Activated CD8-positive, alpha-beta T cell treated with anti-CD3 and anti-CD28 coated beads for 36 hours (primary cell): ENCODE data around the gene PTPRG. TPM values are rescaled to one million over a fixed set of nuclear protein-coding genes. Genes with fewer than 3 reads are reported as not detected.

Experiments
- ATAC-seq: fragments of 200-7000 bp; cut with Tn5 transposase; one replicate; pipeline ENCODE4 v1.10.0; 2021; ENCODE audit warnings: mild to moderate bottlenecking, moderate library complexity
- CTCF ChIA-PET: fragments of 350-600 bp; sonication (Branson Sonifier 250); formaldehyde crosslinking; loops from one replicate; lab custom pipeline; 2021; ENCODE audit warnings: antibody characterized with exemption; lab: Charles Lee
- POLR2A ChIA-PET: fragments of 350-600 bp; sonication (Branson Sonifier 250); formaldehyde crosslinking; loops from one replicate; lab custom pipeline; 2021; ENCODE audit warnings: antibody characterized with exemption; lab: Charles Lee
- DNase-seq: peaks from one replicate; pipeline ENCODE4 v3.0.0-alpha.2; 2020
- H3K27ac Mint-ChIP-seq: one replicate; pipeline ENCODE4 v1.8.0; 2021; ENCODE audit warnings: mild to moderate bottlenecking, mixed read lengths
- H3K27me3 Mint-ChIP-seq: one replicate; pipeline ENCODE4 v1.8.0; 2021; ENCODE audit warnings: mixed read lengths
- H3K36me3 Mint-ChIP-seq: one replicate; pipeline ENCODE4 v1.8.0; 2021; ENCODE audit warnings: low read depth, mixed read lengths
- H3K4me1 Mint-ChIP-seq: one replicate; pipeline ENCODE4 v1.8.0; 2021; ENCODE audit warnings: low read depth, mixed read lengths
- H3K4me3 Mint-ChIP-seq: one replicate; pipeline ENCODE4 v1.8.0; 2021; ENCODE audit warnings: mild to moderate bottlenecking, moderate library complexity, mixed read lengths
- H3K9me3 Mint-ChIP-seq: one replicate; pipeline ENCODE4 v1.8.0; 2021; ENCODE audit warnings: mixed read lengths
- CTCF ChIP-seq: fragments of 200-600 bp; IDR thresholded peaks from one replicate; pipeline ENCODE4 v1.8.0; 2022; ENCODE audit warnings: antibody characterized with exemption, mild to moderate bottlenecking
- intact Hi-C: fragments of 100-400 bp; cut with micrococcal nuclease; formaldehyde crosslinking; loops from one replicate; pipeline ENCODE4 v1.10.0; 2022
- total RNA-seq, 2 experiments: library from RNA; stranded (reverse); gene quantifications; one replicate each; pipeline ENCODE4 v1.2.3, GENCODE V29; 2021

Gene PTPRG
- total RNA-seq, 2 experiments from 2014 or later, result not detected

GRCh38 chr3:61777483-61777882 is 216.1 kb downstream of the PTPRG start:
- Mint-ChIP-seq H3K27ac (no peak overlapping the region), H3K4me3 (no peak overlapping the region), H3K36me3 (no peaks in the 10 kb centered on the region), H3K27me3 (peaks cover 10% of the 10 kb centered on the region), H3K4me1 (no peaks in the 10 kb centered on the region), H3K9me3 (no peaks in the 10 kb centered on the region)
- DNase-seq (no peak), ATAC-seq (no peak)
- TF ChIP-seq CTCF, result no peak
- intact Hi-C loops, result no loop called here
- ChIA-PET POLR2A (no interaction called here), CTCF (no interaction called here)

- ChIA-PET POLR2A (no interaction called here), CTCF (no interaction called here)
- intact Hi-C loops, result no loop called here
- TF ChIP-seq CTCF, result no peak
- Mint-ChIP-seq H3K9me3 (no peaks in the 10 kb centered on the region), H3K36me3 (no peaks in the 10 kb centered on the region), H3K27me3 (peaks cover 9% of the 10 kb centered on the region), H3K27ac (no peak overlapping the region), H3K4me3 (no peak overlapping the region), H3K4me1 (no peaks in the 10 kb centered on the region)
- DNase-seq (no peak), ATAC-seq (no peak)
Measured at GRCh38 chr3:61778095-61778494, 216.7 kb downstream of the PTPRG start.

DNA sequence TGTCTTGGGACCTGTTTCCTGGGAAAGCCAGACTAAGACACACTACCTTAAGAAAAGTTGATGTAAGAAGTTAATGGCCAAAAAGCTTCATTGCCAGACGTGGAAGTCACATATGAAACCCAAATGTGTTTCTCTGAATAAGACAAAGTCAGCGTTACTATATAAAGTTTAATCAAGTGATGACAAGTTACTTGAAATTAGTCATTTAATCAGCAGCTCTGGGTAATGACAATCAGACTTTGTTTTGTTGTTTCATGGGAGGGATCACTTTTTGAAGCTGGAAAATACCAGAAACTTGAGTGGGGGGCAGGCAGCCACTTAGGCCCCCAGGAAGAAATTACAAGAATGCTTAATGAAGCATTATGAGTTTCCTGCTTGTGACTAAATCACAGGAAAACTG is 218.6 kb downstream of the PTPRG start:
- intact Hi-C loops, result no loop called here
- DNase-seq (no peak), ATAC-seq (no peak)
- Mint-ChIP-seq H3K4me1 (no peaks in the 10 kb centered on the region), H3K4me3 (no peak overlapping the region), H3K9me3 (no peaks in the 10 kb centered on the region), H3K36me3 (no peaks in the 10 kb centered on the region), H3K27me3 (peaks cover 9% of the 10 kb centered on the region), H3K27ac (no peak overlapping the region)
- POLR2A ChIA-PET, result no interaction called here
- CTCF ChIA-PET, result no interaction called here
- TF ChIP-seq CTCF, result no peak

GRCh38 chr3:61780455-61781228 is 219.3 kb downstream of the PTPRG start:
- intact Hi-C loops, result no loop called here
- Mint-ChIP-seq H3K4me3 (no peak overlapping the region), H3K4me1 (no peaks in the 10 kb centered on the region), H3K36me3 (no peaks in the 10 kb centered on the region), H3K27ac (no peak overlapping the region), H3K27me3 (peaks cover 9% of the 10 kb centered on the region), H3K9me3 (no peaks in the 10 kb centered on the region)
- no peak for TF ChIP-seq CTCF
- ATAC-seq (no peak), DNase-seq (no peak)
- CTCF ChIA-PET, result no interaction called here
- POLR2A ChIA-PET, result no interaction called here

- DNase-seq (no peak), ATAC-seq (no peak)
- no peaks in the 10 kb centered on the region for H3K9me3 Mint-ChIP-seq
- H3K4me3 Mint-ChIP-seq, result no peak overlapping the region
- CTCF ChIA-PET, result interaction anchor here (0.9 kb wide), 1 partner anchor 40 kb away, joined by 3 read pairs; no protein-coding TSS in a partner anchor
- H3K4me1 Mint-ChIP-seq, result no peaks in the 10 kb centered on the region
- no peaks in the 10 kb centered on the region for H3K36me3 Mint-ChIP-seq
- POLR2A ChIA-PET, result no interaction called here
- H3K27ac Mint-ChIP-seq, result no peak overlapping the region
- intact Hi-C loops, result no loop called here
- TF ChIP-seq CTCF, result no peak
- peaks cover 9% of the 10 kb centered on the region for H3K27me3 Mint-ChIP-seq
Measured at GRCh38 chr3:61783993-61784718, 222.8 kb downstream of the PTPRG start.
